Inflammatory macrophage treated with lipopolysaccharide for 4 hours (primary cell): ENCODE data around the gene JARID2.

Experiments used
- DNase-seq: peaks from one replicate; pipeline ENCODE4 v3.0.0-alpha.2; 2020

The JARID2 gene

GRCh38 chr6:15361197-15361596 is 115.3 kb downstream of the JARID2 start:
- DNase-seq = no peak

GRCh38 chr6:15362274-15363160 is 116.6 kb downstream of the JARID2 start:
- DNase-seq = no peak

- DNase-seq = no peak
Measured at GRCh38 chr6:15363164-15363522, 117.3 kb downstream of the JARID2 start.

- DNase-seq = no peak
Measured at GRCh38 chr6:15363523-15364400, 117.9 kb downstream of the JARID2 start.

GRCh38 chr6:15364401-15365037 is 118.7 kb downstream of the JARID2 start:
- DNase-seq = no peak

GRCh38 chr6:15365273-15365687 is 119.4 kb downstream of the JARID2 start:
- DNase-seq = peak; percentile 68

GRCh38 chr6:15366003-15366535 is 120.2 kb downstream of the JARID2 start:
- DNase-seq = no peak

GRCh38 chr6:15366879-15367278 is 121.0 kb downstream of the JARID2 start:
- no peak for DNase-seq

- DNase-seq = peak; percentile 78
Measured at GRCh38 chr6:15368186-15368585, 122.3 kb downstream of the JARID2 start.

GRCh38 chr6:15368873-15369272 is 123.0 kb downstream of the JARID2 start:
- no peak for DNase-seq

- DNase-seq = no peak
Measured at GRCh38 chr6:15369838-15370237, 124.0 kb downstream of the JARID2 start.

GRCh38 chr6:15370733-15371671 is 125.1 kb downstream of the JARID2 start:
- no peak for DNase-seq

- no peak for DNase-seq
Measured at GRCh38 chr6:15372932-15373331, 127.1 kb downstream of the JARID2 start.

- DNase-seq = no peak
Measured at GRCh38 chr6:15374119-15374518, 128.2 kb downstream of the JARID2 start.

GRCh38 chr6:15375018-15375417 is 129.1 kb downstream of the JARID2 start:
- no peak for DNase-seq

- DNase-seq = no peak
Measured at GRCh38 chr6:15375638-15376290, 129.9 kb downstream of the JARID2 start.

- DNase-seq = no peak
Measured at GRCh38 chr6:15376900-15377487, 131.1 kb downstream of the JARID2 start.

GRCh38 chr6:15378272-15378671 is 132.4 kb downstream of the JARID2 start:
- DNase-seq = no peak

- DNase-seq = no peak
Measured at GRCh38 chr6:15378866-15379265, 133.0 kb downstream of the JARID2 start.

- DNase-seq = no peak
Measured at GRCh38 chr6:15380351-15380750, 134.5 kb downstream of the JARID2 start.

GRCh38 chr6:15382089-15382488 is 136.2 kb downstream of the JARID2 start:
- no peak for DNase-seq
